HG02798 (cell line): ENCODE measurements around the gene VTA1.
"Not testable (repeated sequence)": the region's sequence is repeated elsewhere in the genome, so short reads cannot be mapped to it uniquely, and the experiment has no call there.

Experiments
- ATAC-seq: cut with Tn5 transposase; IDR thresholded peaks from one replicate; pipeline ENCODE4 v1.9.1; 2021; ENCODE audit warnings: mild to moderate bottlenecking; ENCODE audit not compliant: unreplicated experiment, poor library complexity

VTA1 gene

GRCh38 chr6:142146828-142147662 lies at the start of gene VTA1, which contains the start of gene NMBR:
VTA1 (plus strand) TSS chr6:142147263; CDS start chr6:142147288, 25 bp downstream.
NMBR (minus strand) TSS chr6:142147122; CDS start chr6:142088658, 58,464 bp downstream.
- ATAC-seq: peak; percentile 100

- not testable (repeated sequence) for ATAC-seq
Observed at GRCh38 chr6:142104820-142105219, 42.2 kb upstream of the VTA1 start.

GRCh38 chr6:142110820-142111219 lies 36.2 kb upstream of the VTA1 start:
- ATAC-seq: not testable (repeated sequence)

GRCh38 chr6:142112451-142113061 lies 34.5 kb upstream of the VTA1 start:
- no peak for ATAC-seq

- ATAC-seq: no peak
Observed at GRCh38 chr6:142117366-142117765, 29.7 kb upstream of the VTA1 start.

GRCh38 chr6:142118328-142118727 lies 28.7 kb upstream of the VTA1 start:
- no peak for ATAC-seq

GRCh38 chr6:142118925-142119324 lies 28.1 kb upstream of the VTA1 start:
- ATAC-seq: no peak

GRCh38 chr6:142121342-142121741 lies 25.7 kb upstream of the VTA1 start:
- ATAC-seq: no peak

- ATAC-seq: no peak
Observed at GRCh38 chr6:142130814-142131213, 16.2 kb upstream of the VTA1 start.

- no peak for ATAC-seq
Observed at GRCh38 chr6:142132625-142133024, 14.4 kb upstream of the VTA1 start, which contains the start of gene GJE1. GJE1 (plus strand) TSS chr6:142132925; CDS start chr6:142133159, 234 bp downstream.

- ATAC-seq: no peak
Observed at GRCh38 chr6:142138876-142139275, 8.2 kb upstream of the VTA1 start.

GRCh38 chr6:142141531-142141930 lies 5.5 kb upstream of the VTA1 start:
- ATAC-seq: not testable (repeated sequence)

GRCh38 chr6:142152746-142153145 lies 5.7 kb downstream of the VTA1 start:
- ATAC-seq: no peak

- no peak for ATAC-seq
Observed at GRCh38 chr6:142153196-142153595, 6.1 kb downstream of the VTA1 start.

GRCh38 chr6:142154336-142154735 lies 7.3 kb downstream of the VTA1 start:
- ATAC-seq: no peak

GRCh38 chr6:142155091-142155490 lies 8.0 kb downstream of the VTA1 start:
- ATAC-seq: no peak

GRCh38 chr6:142155895-142156757 lies 9.1 kb downstream of the VTA1 start:
- peak; percentile 48 for ATAC-seq

GRCh38 chr6:142156758-142157068 lies 9.7 kb downstream of the VTA1 start:
- not testable (repeated sequence) for ATAC-seq

- ATAC-seq: no peak
Observed at GRCh38 chr6:142162780-142163179, 15.7 kb downstream of the VTA1 start.

- no peak for ATAC-seq
Observed at GRCh38 chr6:142165227-142165626, 18.2 kb downstream of the VTA1 start.

- no peak for ATAC-seq
Observed at GRCh38 chr6:142167071-142167470, 20.0 kb downstream of the VTA1 start.
